ENCODE results near the gene PCDHGB3.
"Not testable (repeated sequence)": the region's sequence is repeated elsewhere in the genome, so short reads cannot be mapped to it uniquely, and the experiment has no call there.

PCDHGB3 gene

DNA sequence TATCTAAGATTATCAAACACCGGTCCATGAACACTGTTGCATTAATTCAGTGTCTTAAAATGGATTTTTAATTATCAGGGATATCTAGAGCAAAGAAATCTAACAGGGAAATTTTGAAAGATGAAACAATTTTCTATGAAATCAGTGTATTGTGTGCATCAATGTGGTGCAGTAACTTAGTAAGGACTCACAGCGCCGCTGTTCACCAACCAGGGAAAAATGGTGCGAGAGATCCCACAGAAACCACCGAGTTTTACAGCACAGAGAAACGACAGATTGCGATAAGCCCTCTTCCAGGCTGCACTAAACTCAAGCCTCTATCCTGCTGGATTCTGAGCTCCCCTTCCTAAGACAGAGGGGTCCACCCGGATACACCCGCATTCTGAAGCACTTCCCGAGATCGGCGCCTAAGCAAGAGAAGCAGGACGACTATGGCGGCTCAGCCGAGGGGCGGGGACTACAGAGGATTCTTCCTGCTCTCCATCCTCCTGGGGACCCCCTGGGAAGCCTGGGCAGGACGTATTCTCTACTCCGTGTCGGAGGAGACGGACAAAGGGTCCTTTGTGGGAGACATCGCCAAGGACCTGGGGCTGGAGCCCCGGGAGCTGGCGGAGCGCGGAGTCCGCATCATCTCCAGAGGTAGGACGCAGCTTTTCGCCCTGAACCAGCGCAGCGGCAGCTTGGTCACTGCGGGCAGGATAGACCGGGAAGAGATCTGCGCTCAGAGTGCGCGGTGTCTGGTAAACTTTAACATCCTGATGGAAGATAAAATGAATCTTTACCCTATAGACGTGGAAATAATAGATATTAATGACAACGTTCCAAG lies 12.6 kb downstream of the PCDHGB3 start, which contains the start of gene PCDHGA7:
TSS of gene PCDHGA7 (plus strand) at position 274 of the 826 bp plus-strand sequence. CDS start at position 432, 158 bp downstream.
- H3K9me3 ChIP-seq (ENCODE audit: control insufficient read depth, insufficient read depth, low read depth, low read length) = peaks cover 32% of the 10 kb centered on the region
- H3K36me3 ChIP-seq (ENCODE audit: control insufficient read depth, insufficient read depth, low read length) = no peaks in the 10 kb centered on the region
- peaks cover 12% of the 10 kb centered on the region for H3K27me3 ChIP-seq (ENCODE audit: control insufficient read depth, insufficient read depth, low read length)
- peak within 1 kb of the TSS; percentile 54 for H3K9ac ChIP-seq (ENCODE audit: low read length)
- H3K4me1 ChIP-seq (ENCODE audit: control insufficient read depth, insufficient read depth, low read length) = no peaks in the 10 kb centered on the region
- H3K4me3 ChIP-seq (ENCODE audit: low read depth, low read length) = peak within 1 kb of the TSS; percentile 71
- no peak within 1 kb of the TSS for H3K27ac ChIP-seq (ENCODE audit: low read depth, low read length)

DNA sequence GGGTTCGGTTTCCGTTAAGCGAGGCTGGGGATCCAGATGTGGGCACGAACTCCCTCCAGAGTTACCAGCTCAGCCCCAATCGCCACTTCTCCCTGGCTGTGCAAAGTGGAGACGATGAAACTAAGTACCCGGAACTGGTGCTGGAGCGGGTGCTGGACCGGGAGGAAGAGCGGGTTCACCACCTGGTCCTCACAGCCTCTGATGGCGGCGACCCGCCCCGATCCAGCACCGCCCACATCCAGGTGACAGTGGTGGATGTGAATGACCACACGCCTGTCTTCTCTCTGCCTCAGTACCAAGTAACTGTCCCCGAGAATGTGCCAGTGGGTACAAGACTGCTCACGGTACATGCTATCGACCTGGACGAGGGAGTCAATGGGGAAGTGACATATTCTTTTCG lies 13.3 kb downstream of the PCDHGB3 start:
- no peak overlapping the region for H3K27ac ChIP-seq (ENCODE audit: low read depth, low read length)

DNA sequence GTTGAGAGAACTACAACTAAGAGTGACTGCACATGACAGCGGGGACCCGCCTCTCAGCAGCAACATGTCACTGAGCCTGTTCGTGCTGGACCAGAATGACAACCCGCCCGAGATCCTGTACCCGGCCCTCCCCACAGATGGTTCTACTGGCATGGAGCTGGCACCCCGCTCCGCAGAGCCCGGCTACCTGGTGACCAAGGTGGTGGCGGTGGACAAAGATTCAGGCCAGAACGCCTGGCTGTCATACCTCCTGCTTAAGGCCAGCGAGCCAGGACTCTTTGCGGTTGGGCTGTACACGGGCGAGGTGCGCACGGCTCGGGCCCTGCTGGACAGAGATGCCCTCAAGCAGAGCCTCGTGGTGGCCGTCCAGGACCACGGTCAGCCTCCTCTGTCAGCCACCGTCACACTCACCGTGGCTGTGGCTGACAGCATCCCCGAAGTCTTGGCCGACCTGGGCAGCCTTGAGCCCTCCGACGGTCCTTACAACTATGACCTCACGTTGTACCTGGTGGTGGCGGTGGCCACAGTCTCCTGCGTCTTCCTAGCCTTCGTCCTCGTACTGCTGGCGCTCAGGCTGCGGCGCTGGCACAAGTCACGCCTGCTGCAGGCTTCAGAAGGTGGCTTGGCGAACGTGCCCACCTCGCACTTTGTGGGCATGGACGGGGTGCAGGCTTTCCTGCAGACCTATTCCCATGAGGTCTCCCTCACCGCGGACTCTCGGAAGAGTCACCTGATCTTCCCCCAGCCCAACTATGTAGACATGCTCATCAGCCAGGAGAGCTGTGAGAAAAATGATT lies 14.6 kb downstream of the PCDHGB3 start:
- Histone ChIP-seq H3K27me3 (ENCODE audit: control insufficient read depth, insufficient read depth, low read length) (peaks cover 19% of the 10 kb centered on the region), H3K9ac (ENCODE audit: low read length) (no peak overlapping the region), H3K9me3 (ENCODE audit: control insufficient read depth, insufficient read depth, low read depth, low read length) (peaks cover 48% of the 10 kb centered on the region), H3K27ac (ENCODE audit: low read depth, low read length) (no peak overlapping the region), H3K4me3 (ENCODE audit: low read depth, low read length) (no peak overlapping the region), H3K4me1 (ENCODE audit: control insufficient read depth, insufficient read depth, low read length) (no peaks in the 10 kb centered on the region), H3K36me3 (ENCODE audit: control insufficient read depth, insufficient read depth, low read length) (peaks cover 6% of the 10 kb centered on the region; the same call in 1 of the 2 replicates)

More for the DNA sequence above, 13.3 kb downstream of the PCDHGB3 start:
- Histone ChIP-seq H3K9ac (ENCODE audit: low read length) (no peak overlapping the region), H3K9me3 (ENCODE audit: control insufficient read depth, insufficient read depth, low read depth, low read length) (peaks cover 34% of the 10 kb centered on the region), H3K4me1 (ENCODE audit: control insufficient read depth, insufficient read depth, low read length) (no peaks in the 10 kb centered on the region), H3K27me3 (ENCODE audit: control insufficient read depth, insufficient read depth, low read length) (peaks cover 16% of the 10 kb centered on the region), H3K36me3 (ENCODE audit: control insufficient read depth, insufficient read depth, low read length) (peaks cover 1% of the 10 kb centered on the region; the same call in 1 of the 2 replicates), H3K4me3 (ENCODE audit: low read depth, low read length) (peak overlapping the region; percentile 71)

DNA sequence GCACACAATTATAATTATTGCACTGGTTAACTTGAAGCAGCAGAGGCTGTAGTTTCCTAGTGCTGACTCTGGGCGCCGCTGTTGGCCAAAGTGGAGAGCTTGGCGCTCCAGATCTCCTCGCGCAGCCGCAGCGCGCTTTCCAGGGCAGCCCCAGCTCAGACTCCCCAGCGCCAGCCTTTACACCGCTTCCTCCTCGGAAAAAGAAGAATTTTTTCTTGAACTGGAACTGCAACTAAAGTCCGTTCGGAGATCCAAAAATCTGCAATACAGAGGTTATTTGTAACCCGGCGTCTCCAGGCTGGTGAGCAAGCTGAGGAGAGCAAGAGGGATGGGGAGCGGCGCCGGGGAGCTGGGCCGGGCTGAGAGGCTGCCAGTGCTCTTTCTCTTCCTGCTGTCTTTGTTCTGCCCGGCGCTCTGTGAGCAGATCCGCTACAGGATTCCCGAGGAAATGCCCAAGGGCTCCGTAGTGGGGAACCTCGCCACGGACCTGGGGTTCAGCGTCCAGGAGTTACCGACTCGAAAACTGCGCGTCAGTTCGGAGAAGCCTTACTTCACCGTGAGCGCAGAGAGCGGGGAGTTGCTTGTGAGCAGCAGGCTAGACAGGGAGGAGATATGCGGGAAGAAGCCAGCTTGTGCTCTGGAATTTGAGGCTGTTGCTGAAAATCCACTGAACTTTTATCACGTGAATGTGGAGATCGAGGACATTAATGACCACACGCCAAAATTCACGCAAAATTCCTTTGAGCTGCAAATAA lies 17.7 kb downstream of the PCDHGB3 start, which contains the start of gene PCDHGB4:
TSS of gene PCDHGB4 (plus strand) at position 142 of the 755 bp plus-strand sequence. CDS start at position 329, 187 bp downstream.
- peaks cover 70% of the 10 kb centered on the region for H3K9me3 ChIP-seq (ENCODE audit: control insufficient read depth, insufficient read depth, low read depth, low read length)
- not testable (repeated sequence) for H3K27ac ChIP-seq (ENCODE audit: low read depth, low read length); H3K4me1 ChIP-seq (ENCODE audit: control insufficient read depth, insufficient read depth, low read length)
- peaks cover 19% of the 10 kb centered on the region for H3K27me3 ChIP-seq (ENCODE audit: control insufficient read depth, insufficient read depth, low read length)
- peaks cover 22% of the 10 kb centered on the region for H3K36me3 ChIP-seq (ENCODE audit: control insufficient read depth, insufficient read depth, low read length)
- peak within 1 kb of the TSS; percentile 57 for H3K4me3 ChIP-seq (ENCODE audit: low read depth, low read length)
- peak within 1 kb of the TSS; percentile 49 for H3K9ac ChIP-seq (ENCODE audit: low read length)

DNA sequence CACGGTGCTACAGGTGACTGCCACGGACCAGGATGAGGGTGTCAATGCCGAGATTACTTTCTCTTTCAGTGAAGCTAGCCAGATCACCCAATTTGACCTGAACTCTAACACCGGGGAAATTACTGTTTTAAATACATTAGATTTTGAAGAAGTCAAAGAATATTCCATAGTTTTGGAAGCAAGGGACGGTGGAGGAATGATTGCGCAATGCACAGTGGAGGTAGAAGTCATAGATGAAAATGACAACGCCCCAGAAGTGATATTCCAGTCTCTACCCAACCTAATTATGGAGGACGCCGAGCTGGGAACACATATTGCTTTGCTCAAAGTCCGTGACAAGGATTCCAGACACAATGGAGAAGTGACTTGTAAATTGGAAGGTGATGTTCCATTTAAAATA lies 18.6 kb downstream of the PCDHGB3 start:
- H3K9me3 ChIP-seq (ENCODE audit: control insufficient read depth, insufficient read depth, low read depth, low read length) = peaks cover 72% of the 10 kb centered on the region
- H3K27me3 ChIP-seq (ENCODE audit: control insufficient read depth, insufficient read depth, low read length) = peaks cover 12% of the 10 kb centered on the region
- H3K4me1 ChIP-seq (ENCODE audit: control insufficient read depth, insufficient read depth, low read length) = no peaks in the 10 kb centered on the region
- peaks cover 31% of the 10 kb centered on the region for H3K36me3 ChIP-seq (ENCODE audit: control insufficient read depth, insufficient read depth, low read length)
- no peak overlapping the region for H3K27ac ChIP-seq (ENCODE audit: low read depth, low read length)
- peak overlapping the region; percentile 35 for H3K4me3 ChIP-seq (ENCODE audit: low read depth, low read length)
- no peak overlapping the region for H3K9ac ChIP-seq (ENCODE audit: low read length)

DNA sequence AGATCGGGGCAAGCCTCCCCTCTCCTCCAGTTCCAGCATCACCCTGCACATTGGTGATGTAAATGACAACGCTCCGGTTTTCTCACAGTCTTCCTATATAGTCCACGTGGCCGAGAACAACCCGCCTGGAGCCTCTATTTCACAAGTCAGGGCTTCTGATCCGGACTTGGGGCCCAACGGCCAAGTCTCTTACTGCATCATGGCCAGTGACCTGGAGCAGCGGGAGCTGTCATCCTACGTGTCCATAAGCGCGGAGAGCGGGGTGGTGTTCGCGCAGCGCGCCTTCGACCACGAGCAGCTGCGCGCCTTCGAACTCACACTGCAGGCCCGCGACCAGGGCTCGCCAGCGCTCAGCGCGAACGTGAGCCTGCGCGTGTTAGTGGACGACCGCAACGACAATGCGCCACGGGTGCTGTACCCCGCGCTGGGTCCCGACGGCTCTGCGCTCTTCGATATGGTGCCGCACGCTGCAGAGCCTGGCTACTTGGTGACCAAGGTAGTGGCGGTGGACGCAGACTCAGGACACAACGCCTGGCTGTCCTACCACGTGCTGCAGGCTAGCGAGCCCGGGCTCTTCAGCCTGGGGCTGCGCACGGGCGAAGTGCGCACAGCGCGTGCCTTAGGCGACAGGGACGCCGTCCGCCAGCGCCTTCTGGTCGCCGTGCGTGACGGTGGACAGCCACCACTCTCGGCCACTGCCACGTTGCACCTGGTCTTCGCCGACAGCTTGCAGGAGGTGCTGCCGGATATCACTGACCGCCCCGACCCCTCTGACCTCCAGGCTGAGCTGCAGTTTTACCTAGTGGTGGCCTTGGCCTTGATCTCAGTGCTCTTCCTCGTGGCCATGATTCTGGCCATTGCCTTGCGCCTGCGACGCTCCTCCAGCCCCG lies 19.4 kb downstream of the PCDHGB3 start:
- Histone ChIP-seq H3K9me3 (ENCODE audit: control insufficient read depth, insufficient read depth, low read depth, low read length) (peaks cover 72% of the 10 kb centered on the region), H3K4me3 (ENCODE audit: low read depth, low read length) (0 out of 2 replicates have a peak overlapping the region, but pooled peaks have one; percentile 11)

DNA sequence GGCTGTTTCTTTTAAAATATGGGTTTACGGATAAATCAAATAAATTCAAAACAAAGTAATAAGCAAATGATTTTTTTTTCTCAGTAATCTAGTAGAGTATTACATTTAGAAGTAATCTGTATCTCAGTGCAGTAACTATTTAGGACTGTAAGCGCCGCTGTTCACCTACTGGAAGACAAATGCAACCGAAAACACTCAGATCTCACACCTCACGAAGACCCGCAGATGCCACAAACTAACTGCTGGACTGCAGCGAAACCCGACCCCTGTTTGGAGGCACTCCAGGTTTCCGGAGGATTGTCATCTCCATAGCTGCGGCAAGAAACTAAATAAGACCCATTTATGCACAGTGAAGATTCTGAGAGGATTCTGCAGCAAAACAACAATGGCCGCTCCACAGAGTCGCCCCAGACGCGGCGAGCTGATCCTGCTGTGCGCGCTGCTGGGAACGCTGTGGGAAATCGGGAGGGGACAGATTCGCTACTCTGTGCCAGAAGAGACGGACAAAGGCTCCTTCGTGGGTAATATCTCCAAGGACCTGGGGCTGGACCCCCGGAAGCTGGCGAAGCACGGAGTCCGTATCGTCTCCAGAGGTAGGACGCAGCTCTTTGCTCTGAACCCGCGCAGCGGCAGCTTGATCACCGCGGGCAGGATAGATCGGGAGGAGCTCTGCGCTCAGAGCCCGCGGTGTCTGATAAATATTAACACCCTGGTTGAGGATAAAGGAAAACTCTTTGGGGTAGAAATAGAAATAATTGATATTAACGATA lies 22.6 kb downstream of the PCDHGB3 start, which contains the start of gene PCDHGA8:
TSS of gene PCDHGA8 (plus strand) at position 205 of the 770 bp plus-strand sequence. CDS start at position 386, 181 bp downstream.
- H3K27ac ChIP-seq (ENCODE audit: low read depth, low read length) = no peak within 1 kb of the TSS
- peaks cover 7% of the 10 kb centered on the region; the same call in 1 of the 2 replicates for H3K27me3 ChIP-seq (ENCODE audit: control insufficient read depth, insufficient read depth, low read length)
- H3K9me3 ChIP-seq (ENCODE audit: control insufficient read depth, insufficient read depth, low read depth, low read length) = peaks cover 77% of the 10 kb centered on the region
- no peak within 1 kb of the TSS for H3K9ac ChIP-seq (ENCODE audit: low read length)
- H3K4me3 ChIP-seq (ENCODE audit: low read depth, low read length) = no peak within 1 kb of the TSS
- H3K36me3 ChIP-seq (ENCODE audit: control insufficient read depth, insufficient read depth, low read length) = peaks cover 36% of the 10 kb centered on the region
- no peaks in the 10 kb centered on the region for H3K4me1 ChIP-seq (ENCODE audit: control insufficient read depth, insufficient read depth, low read length)

More for the DNA sequence above, 19.4 kb downstream of the PCDHGB3 start:
- peaks cover 7% of the 10 kb centered on the region; the same call in 1 of the 2 replicates for H3K27me3 ChIP-seq (ENCODE audit: control insufficient read depth, insufficient read depth, low read length)
- no peak overlapping the region for H3K9ac ChIP-seq (ENCODE audit: low read length)
- no peak overlapping the region for H3K27ac ChIP-seq (ENCODE audit: low read depth, low read length)
- peaks cover 36% of the 10 kb centered on the region for H3K36me3 ChIP-seq (ENCODE audit: control insufficient read depth, insufficient read depth, low read length)
- H3K4me1 ChIP-seq (ENCODE audit: control insufficient read depth, insufficient read depth, low read length) = no peaks in the 10 kb centered on the region

DNA sequence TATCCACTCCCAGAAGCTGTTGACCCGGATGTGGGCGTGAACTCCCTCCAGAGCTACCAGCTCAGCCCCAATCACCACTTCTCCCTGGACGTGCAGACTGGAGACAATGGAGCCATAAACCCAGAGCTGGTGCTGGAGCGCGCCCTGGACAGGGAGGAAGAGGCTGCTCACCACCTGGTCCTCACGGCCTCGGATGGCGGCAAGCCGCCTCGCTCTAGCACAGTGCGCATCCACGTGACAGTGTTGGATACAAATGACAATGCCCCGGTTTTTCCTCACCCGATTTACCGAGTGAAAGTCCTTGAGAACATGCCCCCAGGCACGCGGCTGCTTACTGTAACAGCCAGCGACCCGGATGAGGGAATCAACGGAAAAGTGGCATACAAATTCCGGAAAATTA lies 23.2 kb downstream of the PCDHGB3 start:
- H3K4me3 ChIP-seq (ENCODE audit: low read depth, low read length) = no peak overlapping the region
- peaks cover 4% of the 10 kb centered on the region; the same call in 1 of the 2 replicates for H3K27me3 ChIP-seq (ENCODE audit: control insufficient read depth, insufficient read depth, low read length)
- H3K9me3 ChIP-seq (ENCODE audit: control insufficient read depth, insufficient read depth, low read depth, low read length) = peaks cover 78% of the 10 kb centered on the region

DNA sequence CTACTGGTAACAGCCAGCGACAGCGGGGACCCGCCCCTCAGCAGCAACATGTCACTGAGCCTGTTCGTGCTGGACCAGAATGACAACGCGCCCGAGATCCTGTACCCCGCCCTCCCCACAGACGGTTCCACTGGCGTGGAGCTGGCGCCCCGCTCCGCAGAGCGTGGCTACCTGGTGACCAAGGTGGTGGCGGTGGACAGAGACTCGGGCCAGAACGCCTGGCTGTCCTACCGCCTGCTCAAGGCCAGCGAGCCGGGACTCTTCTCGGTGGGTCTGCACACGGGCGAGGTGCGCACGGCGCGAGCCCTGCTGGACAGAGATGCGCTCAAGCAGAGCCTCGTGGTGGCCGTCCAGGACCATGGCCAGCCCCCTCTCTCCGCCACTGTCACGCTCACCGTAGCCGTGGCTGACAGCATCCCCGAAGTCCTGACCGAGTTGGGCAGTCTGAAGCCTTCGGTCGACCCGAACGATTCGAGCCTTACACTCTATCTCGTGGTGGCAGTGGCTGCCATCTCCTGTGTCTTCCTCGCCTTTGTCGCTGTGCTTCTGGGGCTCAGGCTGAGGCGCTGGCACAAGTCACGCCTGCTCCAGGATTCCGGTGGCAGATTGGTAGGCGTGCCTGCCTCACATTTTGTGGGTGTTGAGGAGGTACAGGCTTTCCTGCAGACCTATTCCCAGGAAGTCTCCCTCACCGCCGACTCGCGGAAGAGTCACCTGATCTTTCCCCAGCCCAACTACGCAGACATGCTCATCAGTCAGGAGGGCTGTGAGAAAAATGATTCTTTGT lies 24.6 kb downstream of the PCDHGB3 start:
- Histone ChIP-seq H3K9me3 (ENCODE audit: control insufficient read depth, insufficient read depth, low read depth, low read length) (peaks cover 78% of the 10 kb centered on the region), H3K36me3 (ENCODE audit: control insufficient read depth, insufficient read depth, low read length) (peaks cover 33% of the 10 kb centered on the region)
- not testable (repeated sequence) for H3K27ac ChIP-seq (ENCODE audit: low read depth, low read length); H3K4me1 ChIP-seq (ENCODE audit: control insufficient read depth, insufficient read depth, low read length); H3K4me3 ChIP-seq (ENCODE audit: low read depth, low read length); H3K27me3 ChIP-seq (ENCODE audit: control insufficient read depth, insufficient read depth, low read length); H3K9ac ChIP-seq (ENCODE audit: low read length)

More for the DNA sequence above, 23.2 kb downstream of the PCDHGB3 start:
- Histone ChIP-seq H3K4me1 (ENCODE audit: control insufficient read depth, insufficient read depth, low read length) (no peaks in the 10 kb centered on the region), H3K9ac (ENCODE audit: low read length) (no peak overlapping the region), H3K36me3 (ENCODE audit: control insufficient read depth, insufficient read depth, low read length) (peaks cover 35% of the 10 kb centered on the region), H3K27ac (ENCODE audit: low read depth, low read length) (no peak overlapping the region)
